Stimulated activated effector memory CD8-positive, alpha-beta T cell treated with anti-CD3 and anti-CD28 coated beads, Interleukin-12 subunit alpha, Interleukin-12 subunit beta, amount 100 ng/mL, for 72 hours (primary cell): ENCODE results near the gene USP34.

Experiments
- ATAC-seq: fragments of 150-1000 bp; cut with Tn5 transposase; 2 replicates; pipeline ENCODE4 v1.10.0; 2021
- DNase-seq, 2 donors: peaks; one replicate each; pipeline ENCODE4 v3.0.0; 2021 to 2022; ENCODE audit warnings: low spot score in 2 of 2
- H3K27ac Mint-ChIP-seq: one replicate; pipeline ENCODE4 v1.8.0; 2022; ENCODE audit warnings: mild to moderate bottlenecking, mixed read lengths
- H3K36me3 Mint-ChIP-seq: one replicate; pipeline ENCODE4 v1.8.0; 2022; ENCODE audit warnings: mild to moderate bottlenecking, mixed read lengths
- H3K4me1 Mint-ChIP-seq: one replicate; pipeline ENCODE4 v1.8.0; 2022; ENCODE audit warnings: mixed read lengths
- H3K4me3 Mint-ChIP-seq: one replicate; pipeline ENCODE4 v1.8.0; 2022; ENCODE audit warnings: mild to moderate bottlenecking, mixed read lengths
- H3K9me3 Mint-ChIP-seq: one replicate; pipeline ENCODE4 v1.8.0; 2022; ENCODE audit warnings: mixed read lengths

The USP34 gene

DNA sequence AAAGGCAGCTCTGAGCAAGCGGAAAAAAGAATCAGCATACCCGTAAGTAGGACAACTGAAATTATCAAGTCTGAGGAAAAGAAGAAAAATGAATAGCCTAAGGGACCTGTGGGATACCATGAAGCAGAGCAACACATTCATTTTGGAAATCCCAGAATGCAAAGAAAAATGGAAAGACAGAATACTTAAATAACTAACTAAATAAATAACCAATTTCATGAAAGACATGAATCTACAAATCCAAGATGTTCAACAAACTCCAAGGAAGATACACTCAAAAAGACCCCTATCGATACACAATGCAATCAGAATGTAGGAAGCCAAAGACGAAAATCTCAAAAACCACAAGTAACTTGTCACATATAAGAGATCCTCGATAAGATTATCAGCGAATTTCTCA lies 117.0 kb downstream of the USP34 start:
- peaks cover 65% of the 10 kb centered on the region for H3K36me3 Mint-ChIP-seq

DNA sequence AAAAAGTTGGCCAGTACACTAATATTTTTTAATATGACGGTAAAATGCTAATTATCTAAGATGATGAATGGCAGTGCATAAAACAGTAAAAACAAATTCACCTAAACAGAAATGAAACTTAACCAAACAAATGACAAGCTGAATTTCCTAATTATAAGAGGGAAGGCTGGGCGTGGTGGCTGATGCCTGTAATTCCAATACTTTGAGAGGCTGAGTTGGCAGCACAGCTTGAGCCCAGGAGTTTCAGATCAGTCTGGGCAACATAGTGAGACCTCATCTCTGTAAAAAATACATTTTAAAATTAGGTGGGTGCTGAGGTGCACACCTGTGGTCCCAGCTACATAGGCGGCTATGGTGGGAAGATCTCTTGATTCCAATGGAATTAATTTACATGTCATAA lies 120.1 kb downstream of the USP34 start:
- ATAC-seq (no peak), DNase-seq (no peak)
- H3K27ac Mint-ChIP-seq: no peak overlapping the region
- H3K36me3 Mint-ChIP-seq: peaks cover 76% of the 10 kb centered on the region
- no peak overlapping the region for H3K4me3 Mint-ChIP-seq
- H3K9me3 Mint-ChIP-seq: peaks cover 6% of the 10 kb centered on the region
- H3K4me1 Mint-ChIP-seq: peaks cover 16% of the 10 kb centered on the region

More for the DNA sequence above, 117.0 kb downstream of the USP34 start:
- H3K9me3 Mint-ChIP-seq: peaks cover 6% of the 10 kb centered on the region
- ATAC-seq: no peak
- no peak overlapping the region for H3K27ac Mint-ChIP-seq
- H3K4me3 Mint-ChIP-seq: no peak overlapping the region
- peaks cover 27% of the 10 kb centered on the region for H3K4me1 Mint-ChIP-seq
- no peak for DNase-seq

DNA sequence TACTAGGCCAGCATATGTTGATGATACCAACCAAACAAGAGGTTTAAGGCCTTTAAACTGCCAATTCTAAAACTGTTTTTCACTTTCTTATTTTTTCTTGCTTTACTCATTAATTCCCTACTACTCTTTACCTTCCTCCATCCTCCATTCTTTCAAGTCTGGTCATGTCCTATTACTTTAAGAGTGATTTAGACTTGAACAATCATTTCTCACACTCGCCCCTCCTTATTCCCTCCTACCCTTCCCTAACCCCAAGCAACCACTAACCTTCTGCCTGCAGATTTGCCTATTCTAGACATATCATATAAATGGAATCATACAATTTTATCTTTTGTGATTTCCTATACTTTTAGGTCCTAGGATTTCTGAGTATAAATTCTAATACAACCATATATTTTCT lies 127.7 kb downstream of the USP34 start:
- Mint-ChIP-seq H3K36me3 (peaks cover 100% of the 10 kb centered on the region), H3K9me3 (no peaks in the 10 kb centered on the region), H3K27ac (no peak overlapping the region), H3K4me1 (no peaks in the 10 kb centered on the region), H3K4me3 (no peak overlapping the region)
- DNase-seq (no peak), ATAC-seq (no peak)

DNA sequence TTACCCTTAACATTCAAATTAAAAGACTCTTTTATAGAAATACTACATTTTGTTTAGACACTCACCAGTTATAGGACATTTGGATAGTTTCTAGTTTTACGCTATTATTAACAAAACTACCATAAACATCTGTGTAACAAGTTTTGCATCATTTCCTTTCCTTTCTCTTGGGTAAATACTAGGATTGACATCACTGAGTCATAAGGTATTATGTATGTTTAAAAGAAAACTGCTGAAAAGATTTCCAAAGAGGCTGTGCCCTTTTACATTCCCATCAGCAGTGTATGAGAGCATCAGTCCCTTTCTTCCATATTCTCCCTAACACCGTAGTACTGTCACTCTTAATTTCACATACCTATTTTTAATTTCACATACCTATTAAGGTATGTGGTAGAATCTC lies 130.6 kb downstream of the USP34 start:
- Mint-ChIP-seq H3K4me3 (no peak overlapping the region), H3K27ac (no peak overlapping the region), H3K9me3 (no peaks in the 10 kb centered on the region), H3K4me1 (no peaks in the 10 kb centered on the region), H3K36me3 (peaks cover 100% of the 10 kb centered on the region)
- no peak for DNase-seq
- no peak for ATAC-seq

DNA sequence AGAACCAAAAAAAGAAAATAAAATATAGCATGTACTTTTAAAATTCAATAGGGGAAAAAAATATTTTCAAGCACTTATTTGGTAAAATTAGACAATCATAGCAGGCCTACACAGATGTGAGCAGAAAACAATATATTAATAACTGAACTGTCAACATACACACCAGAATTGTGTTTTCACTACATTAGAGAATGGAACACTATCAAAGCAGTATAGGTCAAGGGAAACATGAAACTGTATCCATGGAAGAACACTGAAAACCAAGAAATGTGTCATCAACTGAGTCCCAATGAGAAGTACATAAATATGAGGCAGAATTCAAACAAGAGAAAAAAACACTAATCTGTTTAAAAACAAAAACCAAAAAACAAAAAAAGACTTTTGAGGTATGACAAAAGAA lies 132.4 kb downstream of the USP34 start:
- peaks cover 98% of the 10 kb centered on the region for H3K36me3 Mint-ChIP-seq
- DNase-seq: no peak
- H3K27ac Mint-ChIP-seq: no peak overlapping the region
- no peaks in the 10 kb centered on the region for H3K9me3 Mint-ChIP-seq
- ATAC-seq: no peak
- H3K4me3 Mint-ChIP-seq: no peak overlapping the region
- H3K4me1 Mint-ChIP-seq: no peaks in the 10 kb centered on the region

DNA sequence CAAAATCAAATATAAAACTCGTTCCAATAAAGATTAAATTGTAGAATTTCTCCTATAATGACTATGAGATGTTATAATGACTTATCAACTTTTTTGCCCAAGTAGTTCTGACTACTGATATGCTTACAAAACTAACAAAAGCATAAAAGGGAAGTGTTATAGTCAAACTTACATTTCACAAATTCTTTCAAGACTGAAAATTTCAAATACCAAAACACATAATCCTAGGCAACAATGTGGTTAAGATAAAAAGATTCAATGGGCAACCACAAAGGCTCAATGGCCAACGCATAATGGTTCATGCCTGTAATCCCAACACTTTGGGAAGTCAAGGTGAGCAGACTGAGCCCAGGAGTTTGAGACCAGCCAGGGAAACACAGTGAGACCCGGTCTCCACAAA lies 135.7 kb downstream of the USP34 start:
- Mint-ChIP-seq H3K27ac (no peak overlapping the region), H3K4me3 (no peak overlapping the region), H3K9me3 (no peaks in the 10 kb centered on the region), H3K4me1 (no peaks in the 10 kb centered on the region), H3K36me3 (peaks cover 92% of the 10 kb centered on the region)
- ATAC-seq: no peak
- DNase-seq: no peak

DNA sequence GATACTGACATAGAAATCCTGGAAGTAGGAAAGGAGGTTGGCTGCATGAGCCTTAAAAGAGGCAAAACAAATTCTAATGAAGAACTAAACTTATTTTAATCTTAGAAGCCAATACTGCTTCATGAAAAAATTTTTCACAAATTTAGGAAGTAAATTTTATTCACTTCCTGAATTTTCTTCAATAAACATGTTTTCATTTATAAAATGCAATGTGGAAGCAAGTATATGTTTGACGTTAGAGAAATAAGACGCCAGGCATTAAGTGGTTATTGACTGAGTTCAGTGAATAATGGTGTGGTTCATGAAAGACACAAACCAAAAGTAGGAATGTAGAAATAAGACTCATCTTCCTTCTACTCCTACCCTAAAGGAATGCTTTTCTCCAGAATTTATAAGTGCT lies 136.4 kb downstream of the USP34 start:
- ATAC-seq: no peak
- H3K36me3 Mint-ChIP-seq: peaks cover 88% of the 10 kb centered on the region
- DNase-seq: no peak
- H3K4me3 Mint-ChIP-seq: no peak overlapping the region
- H3K27ac Mint-ChIP-seq: no peak overlapping the region
- H3K4me1 Mint-ChIP-seq: no peaks in the 10 kb centered on the region
- H3K9me3 Mint-ChIP-seq: no peaks in the 10 kb centered on the region

DNA sequence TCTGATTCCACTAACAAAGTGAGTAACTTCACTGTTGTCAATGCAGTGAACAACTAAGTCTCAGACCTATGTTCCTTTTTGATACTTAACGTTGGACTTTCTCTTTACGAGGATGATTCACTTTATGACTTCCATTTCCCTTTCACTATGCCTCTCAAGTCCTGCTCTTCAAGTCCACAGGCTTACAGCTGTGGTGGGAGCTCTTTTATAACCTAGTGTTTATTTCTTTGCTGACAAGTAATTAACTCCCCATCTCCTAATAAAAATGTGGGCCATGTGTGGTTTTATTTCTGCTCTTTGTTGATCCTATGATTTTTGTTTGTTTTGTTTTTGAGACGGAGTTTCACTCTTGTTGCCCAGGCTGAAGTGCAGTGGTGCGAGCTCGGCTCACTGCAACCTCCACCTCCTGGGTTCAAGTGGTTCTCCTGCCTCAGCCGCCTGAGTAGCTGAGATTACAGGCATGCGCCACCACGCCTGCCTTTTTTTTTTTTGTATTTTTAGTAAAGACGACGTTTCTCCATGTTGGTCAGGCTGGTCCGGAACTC lies 142.1 kb downstream of the USP34 start:
- Mint-ChIP-seq H3K9me3 (no peaks in the 10 kb centered on the region), H3K36me3 (peaks cover 89% of the 10 kb centered on the region), H3K4me1 (peaks cover 10% of the 10 kb centered on the region), H3K4me3 (no peak overlapping the region), H3K27ac (no peak overlapping the region)
- ATAC-seq (peak; percentile 93), DNase-seq (no peak)

DNA sequence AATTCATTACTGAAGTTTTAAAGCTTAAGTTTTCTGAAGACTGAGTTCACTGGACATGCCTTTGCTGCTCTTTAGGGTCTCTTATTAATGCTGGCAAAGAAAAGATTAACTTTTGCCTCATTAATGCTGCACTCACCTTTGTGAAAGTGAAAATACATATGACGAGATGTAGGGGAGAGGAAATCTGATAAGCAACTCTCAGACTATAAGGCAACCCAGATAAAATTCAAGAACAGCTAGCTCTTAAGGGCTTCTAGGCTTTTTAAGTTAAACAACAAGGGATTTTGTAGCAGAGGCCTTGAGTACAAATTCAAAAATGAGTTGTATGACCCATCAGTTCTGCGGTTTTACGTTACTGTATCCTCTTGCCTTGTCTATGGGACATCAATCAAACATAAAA lies 143.7 kb downstream of the USP34 start:
- ATAC-seq (no peak), DNase-seq (no peak)
- no peaks in the 10 kb centered on the region for H3K9me3 Mint-ChIP-seq
- H3K4me1 Mint-ChIP-seq: peaks cover 10% of the 10 kb centered on the region
- peaks cover 89% of the 10 kb centered on the region for H3K36me3 Mint-ChIP-seq
- H3K27ac Mint-ChIP-seq: no peak overlapping the region
- H3K4me3 Mint-ChIP-seq: no peak overlapping the region

DNA sequence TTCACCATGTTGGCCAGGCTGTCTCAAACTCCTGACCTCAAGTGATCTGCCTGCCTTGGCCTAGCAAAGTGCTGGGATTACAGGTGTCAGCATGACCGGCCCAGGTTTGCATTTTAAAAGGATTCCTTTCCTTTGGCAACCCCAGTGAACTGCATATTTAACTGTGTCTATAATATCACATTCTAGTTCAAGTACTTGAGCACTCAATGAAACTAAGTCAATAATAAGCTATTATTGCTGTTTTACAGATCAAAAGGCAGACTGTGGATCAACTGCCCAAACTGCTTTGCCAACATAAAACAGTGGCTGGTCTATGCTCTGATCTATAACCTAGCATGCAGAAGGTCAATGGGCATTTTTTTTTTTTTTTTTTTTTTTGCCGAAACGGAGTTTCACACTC lies 144.5 kb downstream of the USP34 start:
- DNase-seq: no peak
- no peak overlapping the region for H3K4me3 Mint-ChIP-seq
- H3K4me1 Mint-ChIP-seq: peaks cover 10% of the 10 kb centered on the region
- H3K9me3 Mint-ChIP-seq: no peaks in the 10 kb centered on the region
- ATAC-seq: no peak
- no peak overlapping the region for H3K27ac Mint-ChIP-seq
- peaks cover 95% of the 10 kb centered on the region for H3K36me3 Mint-ChIP-seq

DNA sequence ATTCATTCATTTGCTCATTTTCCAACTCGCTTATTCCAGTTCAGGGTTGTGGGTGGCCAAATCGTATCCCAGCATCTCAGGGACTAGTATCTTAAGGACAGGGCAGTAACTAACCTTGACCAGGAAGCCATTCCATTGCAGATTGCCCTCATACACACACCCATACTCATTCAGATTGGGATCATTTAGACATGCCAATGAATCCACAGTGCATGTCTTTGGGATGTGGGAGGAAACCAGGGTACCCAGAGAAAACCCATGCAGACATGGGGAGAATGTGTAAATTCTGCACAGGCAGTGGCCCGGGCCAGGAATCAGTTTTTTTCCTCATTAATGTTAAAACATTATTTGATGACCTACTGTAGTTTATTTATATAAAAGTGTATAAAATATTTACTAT lies 150.7 kb downstream of the USP34 start:
- Mint-ChIP-seq H3K9me3 (no peaks in the 10 kb centered on the region), H3K27ac (no peak overlapping the region), H3K4me1 (no peaks in the 10 kb centered on the region), H3K36me3 (peaks cover 90% of the 10 kb centered on the region), H3K4me3 (no peak overlapping the region)
- DNase-seq: no peak
- no peak for ATAC-seq

DNA sequence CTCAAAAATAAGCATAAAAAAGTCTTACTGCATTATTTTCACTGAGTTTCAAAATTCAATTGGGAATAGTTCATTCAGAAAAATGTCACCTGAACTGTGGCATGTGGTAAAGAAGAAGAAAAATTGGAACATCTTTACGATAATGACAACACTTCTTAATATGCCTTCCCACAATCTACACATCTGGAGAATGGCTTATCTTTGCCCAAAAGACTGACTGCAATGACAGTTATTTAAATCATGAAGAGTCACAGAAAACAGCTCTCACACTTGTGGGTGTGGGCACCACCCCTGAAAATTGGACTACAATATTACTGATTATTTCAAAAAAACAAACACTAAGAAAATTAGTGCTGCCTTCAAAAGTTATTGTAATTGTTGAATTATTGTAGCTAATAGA lies 152.3 kb downstream of the USP34 start:
- no peaks in the 10 kb centered on the region for H3K4me1 Mint-ChIP-seq
- no peak overlapping the region for H3K27ac Mint-ChIP-seq
- ATAC-seq (no peak), DNase-seq (no peak)
- no peak overlapping the region for H3K4me3 Mint-ChIP-seq
- no peaks in the 10 kb centered on the region for H3K9me3 Mint-ChIP-seq
- H3K36me3 Mint-ChIP-seq: peaks cover 90% of the 10 kb centered on the region

DNA sequence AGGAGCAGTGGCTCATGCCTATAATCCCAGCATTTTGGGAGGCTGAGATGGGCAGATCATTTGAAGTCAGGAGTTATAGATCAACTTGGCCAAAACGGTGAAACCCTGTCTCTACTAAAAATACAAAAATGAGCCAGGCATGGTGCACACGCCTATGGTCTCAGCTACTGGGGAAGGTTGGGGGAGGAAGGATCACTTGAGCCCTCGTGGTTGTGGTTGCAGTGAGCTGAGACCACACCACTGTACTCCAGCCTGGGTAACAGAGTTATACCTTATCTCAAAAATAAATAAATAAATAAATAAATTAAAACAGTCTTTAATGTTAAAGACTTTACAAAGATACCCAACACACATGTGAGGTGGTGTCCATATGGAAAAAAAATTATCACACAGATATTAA lies 174.9 kb downstream of the USP34 start:
- no peak overlapping the region for H3K27ac Mint-ChIP-seq
- H3K9me3 Mint-ChIP-seq: no peaks in the 10 kb centered on the region
- peaks cover 92% of the 10 kb centered on the region for H3K36me3 Mint-ChIP-seq
- ATAC-seq: no peak
- DNase-seq: no peak
- no peak overlapping the region for H3K4me3 Mint-ChIP-seq
- H3K4me1 Mint-ChIP-seq: peaks cover 6% of the 10 kb centered on the region

DNA sequence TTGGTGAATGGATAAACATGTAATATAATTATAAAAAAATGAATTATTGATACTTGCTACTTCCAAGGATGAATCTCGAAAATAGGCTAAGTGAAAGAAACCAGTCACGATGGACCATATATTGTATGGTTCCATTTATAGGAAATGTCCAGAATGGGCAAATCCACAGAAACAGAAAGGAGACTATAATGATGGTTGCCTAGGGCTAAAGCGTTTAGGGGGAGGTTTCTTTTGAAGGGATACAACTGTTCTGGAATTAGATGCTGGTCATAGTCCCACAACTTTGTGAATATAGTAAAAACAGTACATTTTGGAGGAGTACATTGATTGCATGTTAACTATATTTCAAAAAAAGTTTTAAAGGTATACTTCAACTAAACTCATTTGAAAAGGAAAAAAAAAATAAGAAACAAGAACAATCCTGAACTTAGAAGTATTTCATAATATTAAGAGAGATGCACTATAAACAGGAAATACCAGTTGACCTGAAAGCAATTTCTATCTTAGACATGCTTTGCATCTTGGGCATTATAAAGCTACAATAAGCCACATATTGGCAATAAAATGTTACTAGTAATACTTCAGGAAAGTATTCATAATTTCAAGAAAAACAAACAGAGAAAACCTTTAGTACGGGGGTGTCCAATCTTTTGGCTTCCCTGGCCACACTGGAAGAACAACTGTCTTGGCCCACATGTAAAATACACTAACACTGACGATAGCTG lies 178.9 kb downstream of the USP34 start:
- H3K4me3 Mint-ChIP-seq: no peak overlapping the region
- ATAC-seq (no peak), DNase-seq (no peak)
- no peaks in the 10 kb centered on the region for H3K9me3 Mint-ChIP-seq
- no peak overlapping the region for H3K27ac Mint-ChIP-seq
- peaks cover 73% of the 10 kb centered on the region for H3K36me3 Mint-ChIP-seq
- H3K4me1 Mint-ChIP-seq: peaks cover 10% of the 10 kb centered on the region

DNA sequence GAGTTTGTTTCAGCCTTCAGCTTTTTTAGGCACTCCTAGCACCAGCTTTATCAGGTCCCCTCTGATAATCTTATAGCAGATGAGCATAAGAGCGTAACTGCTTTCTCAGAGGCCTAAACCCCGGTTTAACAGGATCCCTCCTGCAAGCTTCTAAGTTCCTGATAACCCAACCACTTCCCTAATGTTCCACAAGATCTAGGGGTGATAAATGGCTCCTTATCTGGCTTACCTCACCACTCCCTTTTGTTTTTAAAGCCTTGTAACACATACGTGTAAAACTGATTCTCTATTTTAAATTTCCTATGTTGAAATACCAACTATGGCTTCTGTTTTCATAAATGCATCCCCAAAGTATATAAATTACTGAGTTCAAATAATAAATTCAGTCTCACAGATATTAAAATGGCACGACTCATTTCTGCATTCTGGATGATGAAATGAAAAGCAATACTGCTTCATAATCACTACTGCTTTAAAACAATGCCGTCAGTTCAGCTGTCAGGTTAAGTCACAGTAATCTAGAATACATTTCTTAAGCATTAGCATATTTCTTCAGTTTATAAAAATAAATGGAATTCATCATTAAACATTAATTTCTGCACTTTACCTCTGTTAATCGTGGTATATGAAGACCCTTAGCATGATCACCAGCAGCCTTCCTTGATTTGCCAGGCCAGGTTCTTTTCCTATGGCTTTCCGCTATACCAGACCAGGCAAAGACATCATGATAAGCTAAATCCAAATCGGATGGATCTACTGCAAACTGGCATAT lies 182.6 kb downstream of the USP34 start:
- H3K27ac Mint-ChIP-seq: no peak overlapping the region
- DNase-seq: no peak
- peaks cover 72% of the 10 kb centered on the region for H3K36me3 Mint-ChIP-seq
- no peak overlapping the region for H3K4me3 Mint-ChIP-seq
- H3K9me3 Mint-ChIP-seq: no peaks in the 10 kb centered on the region
- peaks cover 10% of the 10 kb centered on the region for H3K4me1 Mint-ChIP-seq
- no peak for ATAC-seq

DNA sequence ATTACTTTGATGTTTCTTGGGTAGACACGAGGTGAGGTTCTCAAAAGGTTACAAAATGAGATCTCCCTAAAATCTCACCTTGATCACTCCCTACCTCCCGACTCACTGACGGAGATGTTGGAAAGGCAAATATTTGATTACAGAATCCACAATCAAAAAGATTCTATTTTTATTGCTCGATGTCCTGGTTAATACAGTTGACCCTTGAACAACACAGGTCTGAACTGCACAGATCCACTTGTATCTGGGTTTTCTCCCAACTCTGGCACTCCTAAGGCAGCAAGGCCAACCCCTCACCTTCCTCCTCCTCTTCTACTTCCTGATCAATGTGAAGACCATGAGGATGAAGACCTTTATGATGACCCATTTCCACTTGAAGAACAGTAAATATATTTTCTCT lies 183.6 kb downstream of the USP34 start:
- H3K4me1 Mint-ChIP-seq: peaks cover 10% of the 10 kb centered on the region
- ATAC-seq (no peak), DNase-seq (no peak)
- H3K36me3 Mint-ChIP-seq: peaks cover 72% of the 10 kb centered on the region
- H3K27ac Mint-ChIP-seq: no peak overlapping the region
- no peak overlapping the region for H3K4me3 Mint-ChIP-seq
- no peaks in the 10 kb centered on the region for H3K9me3 Mint-ChIP-seq
